BJ (cell line): ENCODE data around the gene STX7. TPM values are rescaled to one million over a fixed set of nuclear protein-coding genes. Genes with fewer than 3 reads are reported as not detected.

ENCODE experiments used
- CTCF ChIA-PET: fragments of 350-600 bp; formaldehyde crosslinking; extraction: SDS; loops from one replicate; lab custom pipeline; 2021; ENCODE audit warnings: antibody characterized with exemption, inconsistent platforms; lab: Yijun Ruan, JAX
- POLR2A ChIA-PET: fragments of 300-600 bp; sonication (Branson Sonifier 250); formaldehyde crosslinking; extraction: SDS; loops from one replicate; lab custom pipeline; 2021; ENCODE audit warnings: antibody characterized with exemption; lab: Charles Lee
- DNase-seq: peaks from one replicate; pipeline ENCODE4 v3.0.0-alpha.2; 2011; ENCODE audit warnings: low read depth
- H3K27me3 ChIP-seq: 2 replicates; pipeline ENCODE4 v1.6.0; 2011; ENCODE audit warnings: low read length; ENCODE audit not compliant: control insufficient read depth, insufficient read depth
- H3K36me3 ChIP-seq: 2 replicates; pipeline ENCODE4 v1.5.1; 2011; ENCODE audit warnings: low read length; ENCODE audit not compliant: control insufficient read depth, insufficient read depth
- H3K4me3 ChIP-seq: 2 replicates; pipeline ENCODE4 v1.5.1; 2011; ENCODE audit warnings: low read depth, mild to moderate bottlenecking, control low read depth, low read length
- CTCF ChIP-seq: IDR thresholded peaks from 2 replicates; pipeline ENCODE4 v1.5.1; 2011; ENCODE audit warnings: low read depth, mild to moderate bottlenecking, control low read depth, inconsistent platforms, low read length, moderate library complexity; ENCODE audit not compliant: insufficient read depth
- polyA plus RNA-seq: library from polyadenylated mRNA; depleted of rRNA; stranded (reverse); fragments of >200 nt; gene quantifications from 2 replicates; pipeline ENCODE4 v1.2.3, GENCODE V29; 2011

Gene STX7
- polyA plus RNA-seq, 1 experiment = 31.0 TPM

DNA sequence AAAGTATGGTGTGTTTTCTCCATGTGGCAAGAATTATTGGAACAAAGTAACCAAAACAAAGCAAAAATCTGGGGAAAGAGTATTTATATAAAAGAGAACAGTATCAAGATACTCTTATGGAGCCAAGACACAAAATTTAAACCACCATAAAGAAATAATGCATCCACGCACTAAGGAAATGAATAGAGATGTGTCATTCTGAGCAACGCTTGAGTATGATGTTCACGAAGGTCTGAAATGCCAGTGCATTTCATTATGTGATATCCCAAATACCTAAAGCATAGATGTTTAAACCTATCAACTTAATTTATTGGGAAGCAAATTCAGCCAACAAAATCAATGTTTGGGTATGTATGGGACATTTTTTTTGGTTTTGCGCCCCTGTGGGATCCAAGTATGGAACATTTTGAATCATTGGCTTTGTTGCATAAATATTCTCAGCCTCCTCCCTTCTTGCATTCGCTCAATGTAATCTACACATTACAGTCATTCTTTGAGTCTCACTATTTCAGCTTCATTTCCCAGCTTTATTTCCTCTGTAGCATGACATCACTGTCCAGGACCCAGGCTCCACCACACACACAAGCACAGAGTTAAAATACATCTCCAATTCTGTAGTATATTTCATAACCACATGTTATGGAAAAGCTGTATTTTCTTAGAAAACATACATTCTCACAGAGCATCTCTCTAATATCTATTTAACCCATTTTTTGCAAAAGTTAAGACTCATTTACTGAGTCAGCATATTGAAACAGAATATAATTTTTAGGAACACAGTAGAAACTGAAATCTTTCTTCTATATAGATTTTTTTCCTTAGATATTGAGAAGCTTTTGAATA lies 100.0 kb downstream of the STX7 start:
- TF ChIP-seq CTCF = no peak
- H3K36me3 ChIP-seq = no peaks in the 10 kb centered on the region
- CTCF ChIA-PET = interaction anchor here (1.3 kb wide), 1 partner anchor 20 kb away, joined by 4 read pairs; no protein-coding TSS in a partner anchor
- H3K4me3 ChIP-seq = no peak overlapping the region
- POLR2A ChIA-PET = no interaction called here
- DNase-seq = no peak
- no peaks in the 10 kb centered on the region for H3K27me3 ChIP-seq

DNA sequence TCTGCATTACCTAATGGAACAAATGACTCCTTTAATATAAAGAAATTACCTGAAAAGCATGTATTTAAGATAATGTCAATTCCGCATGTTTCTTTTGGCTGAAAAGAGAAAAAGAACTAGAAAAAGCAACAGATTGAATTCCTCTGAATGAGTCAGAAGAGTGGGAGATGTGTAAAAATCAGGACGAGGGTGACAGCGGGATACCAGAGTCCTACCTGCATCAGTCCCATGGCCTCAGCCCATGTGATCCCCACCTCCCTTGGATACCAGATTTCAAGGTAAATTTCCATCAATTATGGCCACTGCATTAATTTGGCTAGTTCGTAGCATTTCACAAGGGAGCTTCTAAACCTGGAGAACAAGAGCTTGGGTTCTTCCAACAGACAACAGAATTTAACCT lies 101.6 kb downstream of the STX7 start:
- ChIA-PET POLR2A (no interaction called here), CTCF (no interaction called here)
- no peak for DNase-seq
- no peaks in the 10 kb centered on the region for H3K27me3 ChIP-seq
- H3K4me3 ChIP-seq = no peak overlapping the region
- no peaks in the 10 kb centered on the region for H3K36me3 ChIP-seq
- TF ChIP-seq CTCF = no peak

GRCh38 chr6:132410830-132411229 lies 102.1 kb downstream of the STX7 start:
- ChIA-PET POLR2A (no interaction called here), CTCF (no interaction called here)
- Histone ChIP-seq H3K36me3 (no peaks in the 10 kb centered on the region), H3K4me3 (no peak overlapping the region), H3K27me3 (no peaks in the 10 kb centered on the region)
- TF ChIP-seq CTCF = no peak
- DNase-seq = no peak

- DNase-seq = no peak
- Histone ChIP-seq H3K4me3 (no peak overlapping the region), H3K36me3 (no peaks in the 10 kb centered on the region), H3K27me3 (peaks cover 1% of the 10 kb centered on the region; the same call in 1 of the 2 replicates)
- ChIA-PET CTCF (no interaction called here), POLR2A (interaction anchor here (0.7 kb wide), 1 partner anchor 11 kb away, joined by 5 read pairs; no protein-coding TSS in a partner anchor)
- TF ChIP-seq CTCF = no peak
Observed at GRCh38 chr6:132405143-132405915, 107.6 kb downstream of the STX7 start.

DNA sequence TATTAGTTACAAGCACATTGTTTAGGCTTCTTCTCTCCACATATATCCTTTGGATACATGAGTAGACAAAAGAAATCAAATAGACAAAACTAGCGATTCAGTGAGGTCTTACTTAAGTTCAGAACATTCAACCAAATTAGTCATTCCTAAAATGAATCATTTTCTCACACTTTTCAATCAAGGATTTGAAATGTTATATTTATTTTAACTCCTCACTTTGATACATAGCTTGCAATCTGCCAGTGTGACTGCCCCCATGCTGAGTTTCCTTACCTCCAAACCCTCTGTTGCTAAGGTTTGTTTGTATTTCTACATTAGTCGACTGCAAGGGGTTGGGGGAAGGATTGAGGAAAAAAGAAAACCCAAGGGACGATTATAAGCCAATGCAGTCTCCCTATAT lies 108.2 kb downstream of the STX7 start:
- Histone ChIP-seq H3K27me3 (peaks cover 1% of the 10 kb centered on the region; the same call in 1 of the 2 replicates), H3K4me3 (no peak overlapping the region), H3K36me3 (no peaks in the 10 kb centered on the region)
- ChIA-PET CTCF (no interaction called here), POLR2A (no interaction called here)
- DNase-seq = no peak
- TF ChIP-seq CTCF = no peak
